HG02588 (cell line): Measurements from ENCODE around the gene NDUFS5.
"Not testable (repeated sequence)": the region's sequence is repeated elsewhere in the genome, so short reads cannot be mapped to it uniquely, and the experiment has no call there.

Experiments used
- ATAC-seq: cut with Tn5 transposase; IDR thresholded peaks from one replicate; pipeline ENCODE4 v1.9.1; 2021; ENCODE audit warnings: mild to moderate bottlenecking, moderate library complexity; ENCODE audit not compliant: unreplicated experiment

NDUFS5 gene

DNA sequence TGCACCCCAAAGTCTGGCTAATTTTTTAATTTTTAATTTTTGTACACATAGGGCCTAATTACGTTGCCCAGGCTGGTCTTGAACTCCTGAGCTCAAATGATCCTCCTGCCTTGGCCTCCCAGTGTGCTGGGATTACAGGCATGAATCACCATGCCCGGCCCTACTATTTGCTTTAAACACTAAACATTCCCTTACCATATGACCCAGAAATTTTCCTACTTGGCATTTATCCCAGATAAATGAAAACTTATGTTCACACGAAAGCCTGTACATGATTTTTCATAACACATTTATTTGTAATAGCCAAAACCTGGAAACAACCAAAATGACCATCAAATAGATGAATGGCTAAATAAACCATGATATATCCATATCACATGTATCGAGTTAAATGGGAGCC lies 35.8 kb downstream of the NDUFS5 start:
- ATAC-seq = no peak

GRCh38 chr1:39063191-39063590 lies 37.0 kb downstream of the NDUFS5 start:
- no peak for ATAC-seq

DNA sequence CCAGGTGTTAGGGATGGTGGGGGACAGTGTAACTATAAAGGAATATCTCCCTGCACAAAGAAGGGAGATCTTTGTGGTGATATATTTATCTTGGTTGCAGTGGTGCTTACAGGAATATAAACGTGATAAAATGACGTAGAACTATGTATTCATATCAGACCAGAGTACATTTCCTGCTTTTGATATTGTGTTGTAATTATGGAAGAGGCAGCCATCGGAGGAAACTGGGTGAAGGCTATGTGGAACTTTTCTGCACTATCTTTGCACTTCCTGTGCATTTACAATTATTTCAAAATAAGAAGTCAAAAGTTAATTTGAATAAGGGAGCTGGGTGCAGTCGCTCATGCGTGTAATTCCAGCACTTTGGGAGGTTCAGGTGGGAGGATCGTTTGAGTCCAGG lies 37.6 kb downstream of the NDUFS5 start:
- ATAC-seq = no peak

- ATAC-seq = no peak
Measured at GRCh38 chr1:39065542-39065941, 39.4 kb downstream of the NDUFS5 start.

- not testable (repeated sequence) for ATAC-seq
Measured at GRCh38 chr1:39068227-39068626, 42.1 kb downstream of the NDUFS5 start.

DNA sequence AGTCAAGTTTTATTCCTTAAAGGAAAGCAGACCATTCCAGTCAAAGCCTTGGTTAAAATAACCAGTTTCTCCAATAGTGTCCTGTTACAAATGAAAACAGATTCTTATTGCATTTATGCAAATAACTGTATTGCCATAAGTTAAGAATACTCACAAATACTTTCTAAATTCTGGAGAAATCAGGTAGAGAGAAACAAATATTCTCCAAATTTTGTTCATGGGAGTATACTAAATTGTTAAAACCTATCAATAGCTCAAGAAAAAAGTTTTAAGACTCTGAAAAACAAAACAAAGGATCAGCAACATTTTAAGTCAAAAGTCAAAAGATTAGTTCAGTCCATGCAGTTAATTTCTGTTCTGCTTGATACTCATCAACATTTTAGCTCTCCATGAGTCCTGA lies 45.4 kb downstream of the NDUFS5 start:
- not testable (repeated sequence) for ATAC-seq

- ATAC-seq = no peak
Measured at GRCh38 chr1:39076127-39076798, 50.1 kb downstream of the NDUFS5 start.

GRCh38 chr1:39076799-39077148 lies 50.6 kb downstream of the NDUFS5 start:
- ATAC-seq = no peak

GRCh38 chr1:39080269-39080826 lies 54.2 kb downstream of the NDUFS5 start:
- no peak for ATAC-seq

- no peak for ATAC-seq
Measured at GRCh38 chr1:39080831-39081270, 54.7 kb downstream of the NDUFS5 start.

DNA sequence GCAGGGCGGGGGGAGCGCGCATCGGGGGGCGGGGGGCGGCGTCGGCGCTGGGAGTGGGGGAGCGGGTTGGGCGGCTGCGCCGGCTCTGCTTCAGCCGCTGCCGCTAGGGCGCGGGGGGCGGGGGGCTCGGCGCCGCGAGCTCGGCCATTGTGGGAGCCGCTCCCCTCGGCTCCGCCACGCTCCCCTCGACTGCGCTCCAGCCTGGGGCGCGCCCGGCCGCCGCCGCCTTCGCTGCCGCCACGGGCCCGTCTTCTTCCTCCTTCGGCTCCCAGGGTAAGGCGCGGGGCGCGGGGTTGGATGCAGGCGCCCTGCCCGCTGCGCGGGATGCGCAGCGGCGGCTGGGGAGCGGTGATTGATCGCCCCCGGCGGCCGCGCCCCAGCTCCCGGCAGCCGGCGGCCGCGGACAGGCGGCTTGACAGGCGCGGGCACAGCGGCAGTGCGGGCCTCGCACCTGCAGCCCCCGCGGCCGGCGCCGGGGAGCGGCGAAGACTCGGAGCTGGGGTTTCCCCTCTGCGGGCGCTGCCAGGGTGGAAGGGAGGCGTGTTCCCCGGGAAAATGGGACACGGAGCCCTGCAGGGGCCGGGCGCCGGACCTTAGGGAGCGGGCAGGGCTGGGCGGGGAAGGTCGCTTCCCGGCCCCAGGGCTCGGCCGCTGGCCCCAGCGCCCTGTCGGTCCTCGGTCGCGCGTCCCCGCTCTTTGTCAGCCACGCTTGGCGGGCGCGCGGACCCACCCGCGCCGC lies 55.3 kb downstream of the NDUFS5 start:
- ATAC-seq = no peak

DNA sequence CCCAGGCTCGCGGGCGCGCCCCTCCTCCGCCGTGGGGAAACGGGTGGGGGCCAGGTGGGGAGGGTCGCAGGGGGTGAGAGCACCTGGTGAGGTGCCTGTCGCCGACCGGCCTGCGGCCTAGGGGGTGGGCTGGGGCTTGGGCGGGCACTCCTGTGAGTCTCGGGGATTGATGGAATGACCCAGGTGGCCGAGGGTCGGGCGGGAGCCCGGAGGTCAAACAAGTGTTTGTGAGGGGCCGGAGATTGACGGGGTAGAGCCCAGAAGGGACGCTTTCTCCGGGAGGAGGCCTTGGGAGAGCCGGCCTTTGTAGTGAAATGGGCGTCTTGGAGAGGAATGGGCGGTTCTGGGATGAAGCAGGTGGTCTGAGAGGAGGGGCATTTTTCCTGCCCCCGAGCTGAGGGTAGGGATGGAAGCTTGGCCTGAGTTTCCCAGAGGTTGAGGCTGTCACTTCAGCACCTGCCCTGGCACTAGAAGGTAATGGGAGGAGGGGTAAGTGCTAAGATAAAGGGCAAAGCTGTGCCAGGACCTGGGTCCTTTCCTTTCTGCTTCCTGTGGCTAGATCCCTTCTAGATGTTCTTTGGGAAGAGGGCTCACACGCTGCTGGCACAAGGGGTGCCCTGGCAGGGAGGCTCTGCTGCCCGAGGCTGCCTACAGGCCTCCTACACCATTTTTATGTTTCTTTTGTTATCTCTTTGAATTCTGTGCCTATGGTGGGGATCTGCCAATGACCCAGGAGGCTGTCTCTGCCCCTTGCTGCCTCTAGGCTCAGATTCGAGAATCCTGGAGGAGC lies 56.1 kb downstream of the NDUFS5 start:
- ATAC-seq = no peak

DNA sequence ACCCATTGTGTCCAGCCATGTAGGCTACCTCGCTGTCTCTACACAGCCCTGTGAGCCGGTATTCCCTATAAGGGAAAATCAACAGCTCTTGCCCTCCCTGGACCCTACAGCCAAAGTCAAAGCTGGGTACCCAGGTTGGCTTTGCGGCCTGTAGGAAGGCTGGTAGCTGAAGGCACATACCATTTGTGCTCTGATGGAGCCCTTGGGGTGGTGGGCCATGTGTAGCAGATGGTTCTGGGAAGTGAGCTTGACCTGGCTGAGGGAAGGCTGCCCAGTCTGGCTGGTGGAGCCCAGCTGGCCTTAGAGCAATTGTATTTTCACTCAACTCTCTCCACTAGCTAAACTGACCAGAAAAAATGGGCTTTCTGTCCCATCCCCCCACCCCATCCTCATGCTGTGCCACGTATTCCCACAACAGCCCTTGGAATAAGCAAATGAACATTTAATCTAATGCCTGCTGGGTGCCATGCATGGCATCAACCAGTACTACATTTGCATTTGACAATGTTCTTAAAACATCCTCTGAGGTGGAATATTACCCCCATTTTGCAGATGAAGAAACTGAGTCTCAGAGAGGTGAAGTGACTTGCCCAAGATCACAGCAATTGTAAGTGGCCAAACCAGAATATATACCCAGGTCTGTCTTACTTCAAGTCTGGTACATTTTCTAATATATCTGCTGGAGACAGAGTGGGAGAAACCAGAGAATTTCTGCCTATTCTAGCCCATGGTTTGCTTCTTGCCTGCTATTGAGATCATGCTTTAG lies 56.8 kb downstream of the NDUFS5 start:
- ATAC-seq = no peak

- ATAC-seq = no peak
Measured at GRCh38 chr1:39084191-39084590, 58.0 kb downstream of the NDUFS5 start.
